ENCODE measurements around the gene MPND.

MPND gene

GRCh38 chr19:4376991-4377781 lies 33.8 kb downstream of the MPND start:
- no peak overlapping the region for H3K9ac ChIP-seq (ENCODE audit: insufficient read length, low read depth)
- TF ChIP-seq SUZ12 (IDR thresholded peaks at IDR 0.05; ENCODE audit: extremely low read depth, insufficient read depth, insufficient read length) (no peak), YY1 (IDR thresholded peaks at IDR 0.05; ENCODE audit: insufficient read depth, insufficient read length) (no peak), ZNF274 (IDR thresholded peaks at IDR 0.05; ENCODE audit: low read depth, low read length) (no peak)
- peaks cover 35% of the 10 kb centered on the region for H3K36me3 ChIP-seq (ENCODE audit: insufficient read depth, insufficient read length, low read length)
- no peak for DNase-seq (ENCODE audit: low read depth, low spot score)
- H3K4me3 ChIP-seq (ENCODE audit: insufficient read length, low read depth) = no peak overlapping the region
- no peaks in the 10 kb centered on the region for H3K9me3 ChIP-seq (ENCODE audit: insufficient read depth, low read length)
- peaks cover 37% of the 10 kb centered on the region for H3K4me1 ChIP-seq (ENCODE audit: insufficient read depth, insufficient read length)
- no peaks in the 10 kb centered on the region for H3K27me3 ChIP-seq (ENCODE audit: insufficient read depth, insufficient read length)

- H3K4me1 ChIP-seq (ENCODE audit: insufficient read depth, insufficient read length) = peaks cover 38% of the 10 kb centered on the region
- no peak overlapping the region for H3K4me3 ChIP-seq (ENCODE audit: insufficient read length, low read depth)
- H3K27me3 ChIP-seq (ENCODE audit: insufficient read depth, insufficient read length) = no peaks in the 10 kb centered on the region
- H3K9ac ChIP-seq (ENCODE audit: insufficient read length, low read depth) = no peak overlapping the region
- TF ChIP-seq YY1 (IDR thresholded peaks at IDR 0.05; ENCODE audit: insufficient read depth, insufficient read length) (no peak), ZNF274 (IDR thresholded peaks at IDR 0.05; ENCODE audit: low read depth, low read length) (no peak), SUZ12 (IDR thresholded peaks at IDR 0.05; ENCODE audit: extremely low read depth, insufficient read depth, insufficient read length) (no peak)
- DNase-seq (ENCODE audit: low read depth, low spot score) = no peak
- H3K9me3 ChIP-seq (ENCODE audit: insufficient read depth, low read length) = no peaks in the 10 kb centered on the region
- H3K36me3 ChIP-seq (ENCODE audit: insufficient read depth, insufficient read length, low read length) = peaks cover 27% of the 10 kb centered on the region
Measured at GRCh38 chr19:4378886-4379285, 35.5 kb downstream of the MPND start.

- no peak overlapping the region for H3K4me3 ChIP-seq (ENCODE audit: insufficient read length, low read depth)
- TF ChIP-seq YY1 (IDR thresholded peaks at IDR 0.05; ENCODE audit: insufficient read depth, insufficient read length) (no peak), ZNF274 (IDR thresholded peaks at IDR 0.05; ENCODE audit: low read depth, low read length) (no peak), SUZ12 (IDR thresholded peaks at IDR 0.05; ENCODE audit: extremely low read depth, insufficient read depth, insufficient read length) (no peak)
- H3K4me1 ChIP-seq (ENCODE audit: insufficient read depth, insufficient read length) = peaks cover 31% of the 10 kb centered on the region
- H3K9me3 ChIP-seq (ENCODE audit: insufficient read depth, low read length) = no peaks in the 10 kb centered on the region
- no peaks in the 10 kb centered on the region for H3K27me3 ChIP-seq (ENCODE audit: insufficient read depth, insufficient read length)
- DNase-seq (ENCODE audit: low read depth, low spot score) = no peak
- no peak overlapping the region for H3K9ac ChIP-seq (ENCODE audit: insufficient read length, low read depth)
- peaks cover 33% of the 10 kb centered on the region for H3K36me3 ChIP-seq (ENCODE audit: insufficient read depth, insufficient read length, low read length)
Measured at GRCh38 chr19:4379383-4380253, 36.3 kb downstream of the MPND start.

GRCh38 chr19:4380254-4380727 lies 36.9 kb downstream of the MPND start:
- DNase-seq (ENCODE audit: low read depth, low spot score) = no peak
- Histone ChIP-seq H3K4me1 (ENCODE audit: insufficient read depth, insufficient read length) (peaks cover 24% of the 10 kb centered on the region), H3K9ac (ENCODE audit: insufficient read length, low read depth) (no peak overlapping the region), H3K9me3 (ENCODE audit: insufficient read depth, low read length) (no peaks in the 10 kb centered on the region), H3K36me3 (ENCODE audit: insufficient read depth, insufficient read length, low read length) (peaks cover 40% of the 10 kb centered on the region), H3K4me3 (ENCODE audit: insufficient read length, low read depth) (no peak overlapping the region), H3K27me3 (ENCODE audit: insufficient read depth, insufficient read length) (no peaks in the 10 kb centered on the region)
- TF ChIP-seq YY1 (IDR thresholded peaks at IDR 0.05; ENCODE audit: insufficient read depth, insufficient read length) = no peak
- TF ChIP-seq ZNF274 (IDR thresholded peaks at IDR 0.05; ENCODE audit: low read depth, low read length) = no peak
- TF ChIP-seq SUZ12 (IDR thresholded peaks at IDR 0.05; ENCODE audit: extremely low read depth, insufficient read depth, insufficient read length) = no peak

- Histone ChIP-seq H3K27me3 (ENCODE audit: insufficient read depth, insufficient read length) (peaks cover 17% of the 10 kb centered on the region), H3K36me3 (ENCODE audit: insufficient read depth, insufficient read length, low read length) (peaks cover 64% of the 10 kb centered on the region), H3K9me3 (ENCODE audit: insufficient read depth, low read length) (no peaks in the 10 kb centered on the region), H3K9ac (ENCODE audit: insufficient read length, low read depth) (no peak overlapping the region), H3K4me1 (ENCODE audit: insufficient read depth, insufficient read length) (peaks cover 26% of the 10 kb centered on the region), H3K4me3 (ENCODE audit: insufficient read length, low read depth) (no peak overlapping the region)
- no peak for TF ChIP-seq YY1 (IDR thresholded peaks at IDR 0.05; ENCODE audit: insufficient read depth, insufficient read length)
- no peak for TF ChIP-seq SUZ12 (IDR thresholded peaks at IDR 0.05; ENCODE audit: extremely low read depth, insufficient read depth, insufficient read length)
- no peak for TF ChIP-seq ZNF274 (IDR thresholded peaks at IDR 0.05; ENCODE audit: low read depth, low read length)
- no peak for DNase-seq (ENCODE audit: low read depth, low spot score)
Measured at GRCh38 chr19:4385291-4386040, 42.1 kb downstream of the MPND start.

GRCh38 chr19:4386041-4386782 lies 42.9 kb downstream of the MPND start:
- Histone ChIP-seq H3K9ac (ENCODE audit: insufficient read length, low read depth) (no peak overlapping the region), H3K9me3 (ENCODE audit: insufficient read depth, low read length) (no peaks in the 10 kb centered on the region), H3K4me1 (ENCODE audit: insufficient read depth, insufficient read length) (peaks cover 31% of the 10 kb centered on the region), H3K27me3 (ENCODE audit: insufficient read depth, insufficient read length) (peaks cover 21% of the 10 kb centered on the region), H3K4me3 (ENCODE audit: insufficient read length, low read depth) (no peak overlapping the region), H3K36me3 (ENCODE audit: insufficient read depth, insufficient read length, low read length) (peaks cover 63% of the 10 kb centered on the region)
- no peak for DNase-seq (ENCODE audit: low read depth, low spot score)
- TF ChIP-seq YY1 (IDR thresholded peaks at IDR 0.05; ENCODE audit: insufficient read depth, insufficient read length) (no peak), ZNF274 (IDR thresholded peaks at IDR 0.05; ENCODE audit: low read depth, low read length) (no peak), SUZ12 (IDR thresholded peaks at IDR 0.05; ENCODE audit: extremely low read depth, insufficient read depth, insufficient read length) (no peak)

Measured in NT2/D1 (cell line).